Upper lobe of right lung (tissue), 1 donor: Measurements from ENCODE around the gene CCNO. TPM values are rescaled to one million over a fixed set of nuclear protein-coding genes. Genes with fewer than 3 reads are reported as not detected.

Source experiments
- ATAC-seq: fragments of 200-7000 bp; cut with Tn5 transposase; one replicate; pipeline ENCODE4 v1.9.1; 2020; ENCODE audit warnings: mild to moderate bottlenecking, moderate library complexity
- DNase-seq: peaks from one replicate; pipeline ENCODE4 v3.0.0-alpha.2; 2020
- H3K27ac ChIP-seq: fragments of 200-600 bp; one replicate; pipeline ENCODE4 v1.8.0; 2022
- H3K27me3 ChIP-seq: fragments of 200-600 bp; one replicate; pipeline ENCODE4 v1.8.0; 2022; ENCODE audit warnings: mild to moderate bottlenecking
- H3K36me3 ChIP-seq: fragments of 200-600 bp; one replicate; pipeline ENCODE4 v1.8.0; 2022
- H3K4me1 ChIP-seq: fragments of 200-600 bp; one replicate; pipeline ENCODE4 v1.8.0; 2022
- H3K4me3 ChIP-seq: fragments of 200-600 bp; one replicate; pipeline ENCODE4 v1.8.0; 2022; ENCODE audit warnings: mild to moderate bottlenecking
- H3K9me3 ChIP-seq: fragments of 200-600 bp; one replicate; pipeline ENCODE4 v1.8.0; 2022
- CTCF ChIP-seq: fragments of 200-600 bp; IDR thresholded peaks from one replicate; pipeline ENCODE4 v1.8.0; 2022; ENCODE audit warnings: antibody characterized with exemption
- intact Hi-C: fragments of 100-400 bp; cut with DNase I; formaldehyde crosslinking; loops from one replicate; pipeline ENCODE4 v1.11.0; 2022
- total RNA-seq: library from RNA; stranded (reverse); fragmentation: NEBNext Ultra II Directional; extraction: Animal tissue kit (Norgen Biotek cat#: 25700); gene quantifications from one replicate; pipeline ENCODE4 v1.2.1, GENCODE V29; 2021
- donor health status: DM: no; HTN: yes; CAD: no; lungs with severe emphysema.

CCNO gene
- total RNA-seq, 1 donor from 2014 or later, result not detected

DNA sequence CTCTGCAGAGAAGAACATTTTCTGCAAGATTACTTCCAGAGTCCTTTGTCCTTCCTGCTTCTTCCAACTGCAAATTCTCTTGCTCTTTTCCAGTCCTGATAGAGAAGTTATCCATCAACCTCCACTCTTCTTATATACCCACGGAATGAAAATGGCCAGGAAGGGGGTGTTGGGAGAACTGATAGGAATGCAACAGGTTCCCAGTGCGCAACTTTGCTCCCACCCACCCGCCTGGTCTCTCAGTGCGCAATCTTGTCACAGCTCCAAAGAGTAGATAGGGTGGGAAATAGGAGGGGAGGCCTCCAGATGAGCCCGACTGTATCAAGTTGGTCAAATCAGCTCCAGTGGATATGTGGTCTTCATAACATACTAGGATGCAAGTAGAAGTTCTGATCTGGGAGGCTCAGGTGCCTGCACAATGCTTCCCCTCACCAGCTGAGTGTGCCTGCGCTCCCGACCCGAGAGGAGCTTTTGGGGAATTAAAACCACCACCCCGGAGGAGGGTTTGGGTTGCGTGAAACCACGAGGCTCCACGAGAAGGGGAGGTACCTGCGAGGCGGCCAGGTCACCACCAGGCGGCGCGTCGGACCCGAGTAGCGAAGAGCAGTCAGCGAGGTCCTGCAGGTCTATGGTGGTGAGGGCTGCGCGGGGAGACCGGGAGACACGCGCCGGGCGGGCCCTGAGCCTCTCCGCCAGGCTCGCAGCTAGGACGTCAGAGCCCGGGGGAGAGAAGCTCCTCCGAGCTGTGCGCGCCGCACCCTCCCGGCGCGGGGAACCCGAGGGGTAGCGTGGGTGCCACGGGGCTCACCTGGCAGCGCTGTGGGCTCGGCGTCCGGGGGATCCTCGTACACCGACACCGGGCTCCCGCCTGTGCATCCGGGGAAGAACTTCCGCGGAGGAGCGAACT lies 7.1 kb downstream of the CCNO start:
- DNase-seq (peak; percentile 68), ATAC-seq (peak; percentile 45)
- intact Hi-C loops, result no loop called here
- no peaks in the 10 kb centered on the region for H3K9me3 ChIP-seq
- no peaks in the 10 kb centered on the region for H3K36me3 ChIP-seq
- peaks cover 100% of the 10 kb centered on the region for H3K27me3 ChIP-seq
- peak; percentile 40 for TF ChIP-seq CTCF
- peaks cover 23% of the 10 kb centered on the region for H3K4me1 ChIP-seq
- peak overlapping the region; percentile 34 for H3K4me3 ChIP-seq
- H3K27ac ChIP-seq, result no peak overlapping the region

- Histone ChIP-seq H3K36me3 (no peaks in the 10 kb centered on the region), H3K9me3 (no peaks in the 10 kb centered on the region), H3K27ac (no peak overlapping the region), H3K4me3 (no peak overlapping the region), H3K27me3 (peaks cover 100% of the 10 kb centered on the region), H3K4me1 (peaks cover 24% of the 10 kb centered on the region)
- ATAC-seq (no peak), DNase-seq (no peak)
- intact Hi-C loops, result no loop called here
- no peak for TF ChIP-seq CTCF
Measured at GRCh38 chr5:55225346-55225745, 8.1 kb downstream of the CCNO start.

DNA sequence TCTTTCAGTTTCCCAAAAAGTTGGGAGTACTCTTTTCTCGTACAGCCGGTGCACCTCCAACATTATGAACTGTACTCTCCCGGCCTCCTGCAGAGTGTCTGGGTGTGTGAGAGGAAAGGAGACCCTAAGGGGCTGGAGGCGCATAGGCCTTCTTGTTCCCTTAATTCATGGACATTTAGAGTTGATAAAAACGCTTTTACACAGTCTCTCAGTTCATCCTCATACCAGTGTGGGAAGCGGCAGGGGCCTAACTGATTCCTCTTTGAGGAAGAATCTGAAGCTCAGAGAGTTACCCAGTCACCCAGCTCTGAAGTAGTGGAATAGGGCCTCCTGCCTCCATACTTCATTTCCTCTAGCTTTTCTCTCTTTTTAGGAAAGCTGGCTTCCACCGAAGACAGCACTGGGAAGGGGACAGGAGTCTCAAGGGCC lies 9.6 kb downstream of the CCNO start:
- ATAC-seq (no peak), DNase-seq (no peak)
- peaks cover 100% of the 10 kb centered on the region for H3K27me3 ChIP-seq
- no peaks in the 10 kb centered on the region for H3K9me3 ChIP-seq
- H3K4me1 ChIP-seq, result peaks cover 25% of the 10 kb centered on the region
- no peak overlapping the region for H3K27ac ChIP-seq
- intact Hi-C loops, result no loop called here
- no peak for TF ChIP-seq CTCF
- no peaks in the 10 kb centered on the region for H3K36me3 ChIP-seq
- no peak overlapping the region for H3K4me3 ChIP-seq

GRCh38 chr5:55222985-55223811 lies 10.2 kb downstream of the CCNO start:
- Histone ChIP-seq H3K4me1 (peaks cover 25% of the 10 kb centered on the region), H3K27me3 (peaks cover 100% of the 10 kb centered on the region), H3K4me3 (no peak overlapping the region), H3K36me3 (no peaks in the 10 kb centered on the region), H3K27ac (no peak overlapping the region), H3K9me3 (no peaks in the 10 kb centered on the region)
- intact Hi-C loops, result no loop called here
- no peak for TF ChIP-seq CTCF
- no peak for DNase-seq
- no peak for ATAC-seq

DNA sequence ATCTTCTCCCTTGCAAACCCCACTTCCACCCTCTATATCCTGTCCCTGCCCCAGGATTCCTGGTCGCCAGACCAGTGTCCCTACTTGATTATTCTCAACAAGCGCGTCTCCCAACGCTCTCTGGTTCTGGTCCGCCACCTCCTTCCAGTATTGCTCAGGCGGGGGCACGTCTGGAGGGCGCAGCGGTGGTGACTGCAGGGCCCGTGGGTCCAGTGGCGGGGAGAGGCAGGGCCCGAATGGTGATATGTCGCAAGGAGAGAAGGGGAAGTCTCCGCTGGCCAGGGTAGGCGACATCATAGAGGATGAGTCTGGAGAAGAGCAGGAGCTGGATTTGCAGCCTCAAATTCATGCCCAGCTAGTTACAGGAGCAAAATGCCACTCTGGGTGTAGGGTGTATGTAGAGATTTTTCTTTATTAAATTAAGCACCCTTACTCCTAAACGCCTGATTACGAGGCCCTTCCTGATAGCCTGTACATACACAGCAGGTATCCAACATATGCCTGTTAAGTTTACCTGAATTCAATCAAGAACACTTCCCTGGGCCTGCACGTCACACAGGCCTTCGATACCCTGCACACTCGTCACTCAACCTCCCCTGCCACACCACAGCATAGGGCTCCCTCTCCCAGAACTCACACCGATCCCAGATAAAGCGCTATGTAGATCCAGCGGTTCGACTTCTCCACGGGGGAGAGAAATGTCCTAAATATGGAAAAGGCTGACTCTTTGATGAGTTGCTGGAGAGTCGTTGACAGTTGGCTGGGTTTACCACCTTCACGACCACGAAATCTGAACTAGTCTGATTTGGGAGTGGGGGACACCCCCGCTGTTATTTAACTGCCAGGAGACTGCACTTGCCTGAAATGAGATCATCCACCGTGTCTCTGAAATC lies 11.1 kb downstream of the CCNO start:
- DNase-seq, result no peak
- no peak overlapping the region for H3K4me3 ChIP-seq
- peak; percentile 9 for ATAC-seq
- H3K4me1 ChIP-seq, result peaks cover 21% of the 10 kb centered on the region
- intact Hi-C loops, result no loop called here
- H3K27me3 ChIP-seq, result peaks cover 99% of the 10 kb centered on the region
- TF ChIP-seq CTCF, result no peak
- no peak overlapping the region for H3K27ac ChIP-seq
- H3K36me3 ChIP-seq, result no peaks in the 10 kb centered on the region
- no peaks in the 10 kb centered on the region for H3K9me3 ChIP-seq
